Glutamatergic neuron (in vitro differentiated cells): Measurements from ENCODE around the gene DAB2IP. TPM values are rescaled to one million over a fixed set of nuclear protein-coding genes. Genes with fewer than 3 reads are reported as not detected.
"Not testable (repeated sequence)": the region's sequence is repeated elsewhere in the genome, so short reads cannot be mapped to it uniquely, and the experiment has no call there.

Source experiments
- DNase-seq: peaks from one replicate; pipeline ENCODE4 v3.0.0; 2022
- H3K27ac Mint-ChIP-seq: one replicate; pipeline ENCODE4 v1.8.0; 2020; ENCODE audit warnings: mild to moderate bottlenecking, mixed read lengths, inconsistent platforms; ENCODE audit not compliant: unreplicated experiment
- H3K27me3 Mint-ChIP-seq: one replicate; pipeline ENCODE4 v1.8.0; 2020; ENCODE audit warnings: mild to moderate bottlenecking, moderate library complexity, mixed read lengths, inconsistent platforms; ENCODE audit not compliant: unreplicated experiment
- H3K36me3 Mint-ChIP-seq: one replicate; pipeline ENCODE4 v1.8.0; 2020; ENCODE audit warnings: mild to moderate bottlenecking, mixed read lengths, inconsistent platforms; ENCODE audit not compliant: unreplicated experiment
- H3K4me1 Mint-ChIP-seq: one replicate; pipeline ENCODE4 v1.8.0; 2020; ENCODE audit warnings: mild to moderate bottlenecking, low read depth, mixed read lengths, inconsistent platforms; ENCODE audit not compliant: unreplicated experiment
- H3K4me3 Mint-ChIP-seq: one replicate; pipeline ENCODE4 v1.8.0; 2020; ENCODE audit warnings: mild to moderate bottlenecking, mixed read lengths, inconsistent platforms; ENCODE audit not compliant: unreplicated experiment
- H3K9me3 Mint-ChIP-seq: one replicate; pipeline ENCODE4 v1.8.0; 2020; ENCODE audit warnings: mild to moderate bottlenecking, moderate library complexity, mixed read lengths, inconsistent platforms; ENCODE audit not compliant: unreplicated experiment
- total RNA-seq: library from RNA; stranded (reverse); fragmentation: NEBNext Ultra II Directional; extraction: Animal tissue kit (Norgen Biotek cat#: 25700); gene quantifications from one replicate; pipeline ENCODE4 v1.2.1, GENCODE V29; 2021; ENCODE audit not compliant: unreplicated experiment
- TF ChIP-seq, protein P1 (sequence below): fragments of 200-600 bp; sonication (generic); IDR thresholded peaks from one replicate; pipeline ENCODE4 v1.5.0; 2021; ENCODE audit not compliant: partially characterized antibody, unreplicated experiment

The DAB2IP gene
- total RNA-seq, 1 donor from 2014 or later = 32.9 TPM

DNA sequence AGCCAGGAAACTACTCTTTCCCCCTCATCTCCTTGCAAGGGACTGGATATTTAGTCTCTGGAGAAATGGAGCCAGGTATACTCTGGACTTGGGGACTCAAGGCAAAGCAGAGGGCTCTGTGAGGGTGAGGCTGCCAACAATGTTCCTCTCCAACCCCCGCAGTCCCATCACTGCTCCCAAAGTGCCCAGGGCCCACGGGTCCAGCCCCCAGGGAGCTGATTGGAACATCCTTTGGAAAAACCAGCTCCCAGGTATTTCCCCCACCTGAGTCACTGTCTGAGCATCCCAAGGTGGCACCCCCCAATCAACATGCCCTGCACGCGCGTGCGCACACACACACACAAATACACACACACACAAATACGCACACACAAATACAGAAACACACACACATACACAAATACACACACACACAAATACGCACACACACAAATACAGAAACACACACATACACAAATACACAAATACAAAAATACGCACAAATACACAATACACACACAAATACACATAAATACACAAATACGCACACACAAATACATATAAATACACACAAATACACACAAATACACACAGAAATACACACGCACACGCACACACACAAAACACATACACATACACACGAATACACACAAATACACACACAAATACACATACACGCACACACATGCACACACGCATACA, 137.4 kb downstream of the DAB2IP start:
- H3K27me3 Mint-ChIP-seq = peaks cover 11% of the 10 kb centered on the region
- no peaks in the 10 kb centered on the region for H3K36me3 Mint-ChIP-seq
- H3K27ac Mint-ChIP-seq = peak overlapping the region; percentile 43
- peaks cover 13% of the 10 kb centered on the region for H3K9me3 Mint-ChIP-seq
- no peak for DNase-seq
- H3K4me1 Mint-ChIP-seq = peaks cover 43% of the 10 kb centered on the region
- peak overlapping the region; percentile 30 for H3K4me3 Mint-ChIP-seq
- TF ChIP-seq, protein P1, sequence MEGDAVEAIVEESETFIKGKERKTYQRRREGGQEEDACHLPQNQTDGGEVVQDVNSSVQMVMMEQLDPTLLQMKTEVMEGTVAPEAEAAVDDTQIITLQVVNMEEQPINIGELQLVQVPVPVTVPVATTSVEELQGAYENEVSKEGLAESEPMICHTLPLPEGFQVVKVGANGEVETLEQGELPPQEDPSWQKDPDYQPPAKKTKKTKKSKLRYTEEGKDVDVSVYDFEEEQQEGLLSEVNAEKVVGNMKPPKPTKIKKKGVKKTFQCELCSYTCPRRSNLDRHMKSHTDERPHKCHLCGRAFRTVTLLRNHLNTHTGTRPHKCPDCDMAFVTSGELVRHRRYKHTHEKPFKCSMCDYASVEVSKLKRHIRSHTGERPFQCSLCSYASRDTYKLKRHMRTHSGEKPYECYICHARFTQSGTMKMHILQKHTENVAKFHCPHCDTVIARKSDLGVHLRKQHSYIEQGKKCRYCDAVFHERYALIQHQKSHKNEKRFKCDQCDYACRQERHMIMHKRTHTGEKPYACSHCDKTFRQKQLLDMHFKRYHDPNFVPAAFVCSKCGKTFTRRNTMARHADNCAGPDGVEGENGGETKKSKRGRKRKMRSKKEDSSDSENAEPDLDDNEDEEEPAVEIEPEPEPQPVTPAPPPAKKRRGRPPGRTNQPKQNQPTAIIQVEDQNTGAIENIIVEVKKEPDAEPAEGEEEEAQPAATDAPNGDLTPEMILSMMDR = no peak

DNA sequence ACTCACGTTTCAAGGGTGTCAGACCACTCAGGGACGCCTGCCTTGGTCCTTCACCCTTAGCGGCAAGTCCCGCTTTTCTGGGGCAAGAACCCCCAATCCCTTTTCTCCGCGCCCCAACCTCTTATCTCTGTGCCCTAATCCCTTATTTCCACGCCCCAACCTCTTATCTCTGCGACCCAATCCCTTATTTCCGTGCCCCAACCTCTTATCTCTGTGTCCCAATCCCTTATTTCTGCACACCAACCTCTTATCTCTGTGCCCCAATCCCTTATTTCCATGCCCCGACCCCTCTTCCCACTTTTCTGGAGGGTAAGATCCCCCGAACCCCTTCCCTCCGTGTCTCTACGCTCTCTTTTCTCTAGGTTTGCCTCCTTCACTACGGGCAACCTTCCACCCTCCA, 139.4 kb downstream of the DAB2IP start:
- TF ChIP-seq, protein P1 = no peak
- no peak overlapping the region for H3K27ac Mint-ChIP-seq
- no peak overlapping the region for H3K4me3 Mint-ChIP-seq
- no peak for DNase-seq
- H3K4me1 Mint-ChIP-seq = peaks cover 36% of the 10 kb centered on the region
- H3K36me3 Mint-ChIP-seq = no peaks in the 10 kb centered on the region
- H3K9me3 Mint-ChIP-seq = peaks cover 10% of the 10 kb centered on the region
- H3K27me3 Mint-ChIP-seq = peaks cover 15% of the 10 kb centered on the region

- not testable (repeated sequence) for H3K27ac Mint-ChIP-seq, H3K36me3 Mint-ChIP-seq, H3K4me3 Mint-ChIP-seq, DNase-seq, H3K9me3 Mint-ChIP-seq
- peaks cover 26% of the 10 kb centered on the region for H3K4me1 Mint-ChIP-seq
- peaks cover 12% of the 10 kb centered on the region for H3K27me3 Mint-ChIP-seq
Measured at GRCh38 chr9:121792476-121792875, 141.0 kb downstream of the DAB2IP start.

DNA sequence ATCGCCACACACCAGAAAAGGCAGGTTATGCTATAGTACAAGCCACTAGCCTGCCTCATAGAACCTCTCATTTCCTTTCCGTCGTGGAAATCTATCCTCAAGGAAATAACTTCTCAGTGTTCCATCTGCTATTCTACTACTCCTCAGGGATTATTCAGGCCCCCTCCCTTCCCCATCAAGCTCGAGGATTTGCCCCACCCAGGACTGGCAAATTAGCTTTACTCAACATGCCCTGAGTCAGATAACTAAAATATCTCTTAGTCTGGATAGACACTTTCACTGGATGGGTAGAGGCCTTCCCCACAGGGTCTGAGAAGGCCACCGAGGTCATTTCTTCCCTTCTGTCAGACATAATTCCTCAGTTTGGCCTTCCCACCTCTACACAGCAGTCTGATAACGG, 142.9 kb downstream of the DAB2IP start:
- peaks cover 13% of the 10 kb centered on the region for H3K4me1 Mint-ChIP-seq
- not testable (repeated sequence) for H3K9me3 Mint-ChIP-seq, H3K4me3 Mint-ChIP-seq, DNase-seq, H3K27ac Mint-ChIP-seq, H3K36me3 Mint-ChIP-seq, H3K27me3 Mint-ChIP-seq

DNA sequence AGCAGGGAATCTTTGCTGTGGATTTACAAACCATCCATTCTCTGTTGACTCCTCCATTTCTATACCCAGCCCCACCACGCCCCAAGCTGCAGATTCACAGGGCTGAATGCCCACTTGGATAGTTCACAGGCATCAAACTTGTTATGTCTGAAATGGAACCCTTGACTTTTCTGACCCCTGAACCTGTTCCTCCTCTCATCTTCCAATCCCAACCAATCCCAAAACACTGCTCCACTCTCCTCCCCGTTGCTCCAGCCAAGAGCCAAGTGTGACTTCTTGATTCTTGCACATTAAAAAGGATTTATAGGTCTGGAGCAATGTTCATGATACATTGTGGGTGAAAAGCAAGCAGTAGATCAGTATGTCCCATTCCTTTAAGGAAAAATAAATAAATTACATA, 145.6 kb downstream of the DAB2IP start:
- H3K27me3 Mint-ChIP-seq = peaks cover 5% of the 10 kb centered on the region
- no peak overlapping the region for H3K4me3 Mint-ChIP-seq
- no peak overlapping the region for H3K27ac Mint-ChIP-seq
- DNase-seq = no peak
- no peaks in the 10 kb centered on the region for H3K9me3 Mint-ChIP-seq
- H3K4me1 Mint-ChIP-seq = peaks cover 21% of the 10 kb centered on the region
- TF ChIP-seq, protein P1 = no peak
- H3K36me3 Mint-ChIP-seq = no peaks in the 10 kb centered on the region

- H3K4me3 Mint-ChIP-seq = no peak overlapping the region
- TF ChIP-seq, protein P1 = no peak
- H3K36me3 Mint-ChIP-seq = no peaks in the 10 kb centered on the region
- peaks cover 5% of the 10 kb centered on the region for H3K27me3 Mint-ChIP-seq
- H3K9me3 Mint-ChIP-seq = no peaks in the 10 kb centered on the region
- no peak for DNase-seq
- H3K4me1 Mint-ChIP-seq = peaks cover 21% of the 10 kb centered on the region
- no peak overlapping the region for H3K27ac Mint-ChIP-seq
Measured at GRCh38 chr9:121798941-121799340, 147.5 kb downstream of the DAB2IP start.
